ENCODE measurements around the gene SDR39U1.

DNA sequence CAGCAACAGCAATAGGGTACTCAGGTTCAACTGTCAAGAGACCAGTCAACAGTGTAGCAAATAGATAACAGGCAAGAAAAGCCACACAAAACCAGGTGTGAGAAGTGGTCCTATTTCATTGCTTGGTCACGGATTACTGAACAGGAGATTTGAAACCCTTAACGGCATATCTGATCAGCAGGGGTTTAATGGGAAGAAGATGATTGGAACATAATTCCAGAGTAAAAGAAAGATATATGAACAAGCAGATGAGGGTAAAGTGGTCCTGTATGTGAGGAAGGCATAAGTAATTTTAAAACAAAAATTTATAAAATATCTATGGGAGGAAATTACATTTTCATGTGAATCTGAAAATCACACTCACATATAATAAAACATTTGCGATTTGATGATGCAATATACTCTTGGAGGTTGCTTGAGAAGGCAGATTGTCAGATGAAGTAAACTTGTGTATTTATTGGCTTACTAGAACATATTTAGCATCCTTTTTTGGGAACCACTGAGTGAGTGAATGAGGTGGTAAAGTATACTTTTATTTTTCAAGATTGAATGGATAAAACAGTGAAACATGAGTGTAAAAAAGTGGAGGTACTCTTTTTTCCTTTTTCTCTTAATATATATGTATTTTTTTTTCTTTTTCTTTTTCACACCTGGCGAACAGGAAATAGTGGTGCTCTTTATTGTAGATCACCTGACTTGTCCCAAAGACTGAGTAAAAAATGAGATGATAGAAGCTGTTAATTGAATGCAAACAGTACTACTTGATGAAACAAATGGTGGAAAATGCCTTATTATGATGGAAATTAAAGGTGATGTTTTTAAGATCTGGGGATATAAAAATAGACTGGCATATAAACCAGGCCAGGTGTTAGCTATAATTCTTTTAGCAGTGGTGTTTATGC lies 21.6 kb upstream of the SDR39U1 start:
- no peak for TF ChIP-seq POLR2A (IDR thresholded peaks at IDR 0.05)
- TF ChIP-seq, protein P1, sequence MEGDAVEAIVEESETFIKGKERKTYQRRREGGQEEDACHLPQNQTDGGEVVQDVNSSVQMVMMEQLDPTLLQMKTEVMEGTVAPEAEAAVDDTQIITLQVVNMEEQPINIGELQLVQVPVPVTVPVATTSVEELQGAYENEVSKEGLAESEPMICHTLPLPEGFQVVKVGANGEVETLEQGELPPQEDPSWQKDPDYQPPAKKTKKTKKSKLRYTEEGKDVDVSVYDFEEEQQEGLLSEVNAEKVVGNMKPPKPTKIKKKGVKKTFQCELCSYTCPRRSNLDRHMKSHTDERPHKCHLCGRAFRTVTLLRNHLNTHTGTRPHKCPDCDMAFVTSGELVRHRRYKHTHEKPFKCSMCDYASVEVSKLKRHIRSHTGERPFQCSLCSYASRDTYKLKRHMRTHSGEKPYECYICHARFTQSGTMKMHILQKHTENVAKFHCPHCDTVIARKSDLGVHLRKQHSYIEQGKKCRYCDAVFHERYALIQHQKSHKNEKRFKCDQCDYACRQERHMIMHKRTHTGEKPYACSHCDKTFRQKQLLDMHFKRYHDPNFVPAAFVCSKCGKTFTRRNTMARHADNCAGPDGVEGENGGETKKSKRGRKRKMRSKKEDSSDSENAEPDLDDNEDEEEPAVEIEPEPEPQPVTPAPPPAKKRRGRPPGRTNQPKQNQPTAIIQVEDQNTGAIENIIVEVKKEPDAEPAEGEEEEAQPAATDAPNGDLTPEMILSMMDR (IDR thresholded peaks at IDR 0.05 in 4 of 5, conservative IDR thresholded peaks at IDR 0.05 in 1 of 5), result no peak
